ENCODE measurements around the gene TRIM8.

GRCh38 chr10:102668326-102669107 lies 24.2 kb downstream of the TRIM8 start:
- TF ChIP-seq CEBPB (IDR thresholded peaks at IDR 0.05; ENCODE audit: low read depth, low read length) (no peak), CTCF (IDR thresholded peaks at IDR 0.05; ENCODE audit: control extremely low read depth in 1 of 3, insufficient read depth in 1 of 3, low read depth in 1 of 3, low read length in 3 of 3) (no peak), POLR2A (IDR thresholded peaks at IDR 0.05; ENCODE audit: control extremely low read depth in 1 of 2, low read depth in 2 of 2, low read length in 2 of 2) (no peak), POLR2AphosphoS5 (IDR thresholded peaks at IDR 0.05; ENCODE audit: low read depth, low read length) (no peak), JUND (IDR thresholded peaks at IDR 0.05; ENCODE audit: low read length) (no peak), POU5F1 (IDR thresholded peaks at IDR 0.05; ENCODE audit: low read depth, low read length) (no peak), MAX (IDR thresholded peaks at IDR 0.05) (no peak), MAFK (IDR thresholded peaks at IDR 0.05; ENCODE audit: low read depth, low read length) (no peak), RBBP5 (IDR thresholded peaks at IDR 0.05; ENCODE audit: borderline replicate concordance, low read depth, low read length) (no peak), KDM1A (IDR thresholded peaks at IDR 0.05; ENCODE audit: borderline replicate concordance, low read length) (no peak), RXRA (IDR thresholded peaks at IDR 0.05; ENCODE audit: insufficient read depth, low read depth, low read length) (no peak)
